NCI-H69 (cell line): ENCODE data around the gene COPS8.

Experiments used
- DNase-seq: peaks from one replicate; lab custom pipeline; 2025; lab: John Stamatoyannopoulos, UW

Gene COPS8

GRCh38 chr2:237097911-237098702 lies 12.4 kb downstream of the COPS8 start:
- no peak for DNase-seq

GRCh38 chr2:237099804-237100203 lies 14.1 kb downstream of the COPS8 start:
- no peak for DNase-seq

GRCh38 chr2:237101118-237101979 lies 15.7 kb downstream of the COPS8 start:
- no peak for DNase-seq

GRCh38 chr2:237102428-237102827 lies 16.7 kb downstream of the COPS8 start:
- DNase-seq = no peak

GRCh38 chr2:237109421-237109934 lies 23.8 kb downstream of the COPS8 start:
- DNase-seq = peak; percentile 58

GRCh38 chr2:237113026-237113795 lies 27.5 kb downstream of the COPS8 start:
- DNase-seq = no peak

- DNase-seq = no peak
Measured at GRCh38 chr2:237115870-237116269, 30.2 kb downstream of the COPS8 start.

- no peak for DNase-seq
Measured at GRCh38 chr2:237116431-237116830, 30.7 kb downstream of the COPS8 start.

- DNase-seq = peak; percentile 53
Measured at GRCh38 chr2:237118025-237118424, 32.3 kb downstream of the COPS8 start.

- DNase-seq = no peak
Measured at GRCh38 chr2:237118561-237119155, 33.0 kb downstream of the COPS8 start.

GRCh38 chr2:237120916-237121315 lies 35.2 kb downstream of the COPS8 start:
- DNase-seq = no peak

- DNase-seq = no peak
Measured at GRCh38 chr2:237121321-237121720, 35.6 kb downstream of the COPS8 start.

- peak; percentile 77 for DNase-seq
Measured at GRCh38 chr2:237122214-237122666, 36.6 kb downstream of the COPS8 start.

GRCh38 chr2:237124820-237125219 lies 39.1 kb downstream of the COPS8 start:
- DNase-seq = no peak

- no peak for DNase-seq
Measured at GRCh38 chr2:237125967-237126366, 40.3 kb downstream of the COPS8 start.

GRCh38 chr2:237126519-237127174 lies 41.0 kb downstream of the COPS8 start:
- DNase-seq = no peak

GRCh38 chr2:237128026-237128703 lies 42.5 kb downstream of the COPS8 start:
- DNase-seq = peak; percentile 77

- no peak for DNase-seq
Measured at GRCh38 chr2:237128845-237129592, 43.3 kb downstream of the COPS8 start.

GRCh38 chr2:237129625-237130263 lies 44.1 kb downstream of the COPS8 start:
- no peak for DNase-seq
